PC-3 (cell line): ENCODE results near the gene CC2D2A.

Experiments
- CTCF ChIP-seq: fragments of 300-600 bp; sonication (generic); conservative IDR thresholded peaks from 2 replicates; pipeline ENCODE4 v1.5.1; 2017; ENCODE audit warnings: antibody characterized with exemption, low read depth, mild to moderate bottlenecking, low read length
- EZH2phosphoT487 ChIP-seq: fragments of 300-600 bp; sonication (generic); IDR thresholded peaks from 2 replicates; pipeline ENCODE4 v1.6.1; 2018; ENCODE audit warnings: mild to moderate bottlenecking, antibody characterized with exemption, low read length, borderline replicate concordance

GRCh38 chr4:15563871-15564270 lies 94.2 kb downstream of the CC2D2A start:
- TF ChIP-seq CTCF (no peak), EZH2phosphoT487 (no peak)
